ENCODE measurements around the gene ALOX5AP. TPM values are rescaled to one million over a fixed set of nuclear protein-coding genes. Genes with fewer than 3 reads are reported as not detected.

Gene ALOX5AP
- total and polyA plus RNA-seq, 4 donors = 17.9 to 753 (median 111) TPM

- H3K9me3 ChIP-seq (ENCODE audit: control insufficient read depth in 4 of 4, insufficient read depth in 3 of 4, low read length in 3 of 4) = no peaks in the 10 kb centered on the region
- DNase-seq (no peak), ATAC-seq (ENCODE audit: insufficient read depth, low FRiP score) (no peak)
- H3K4me1 ChIP-seq (ENCODE audit: control insufficient read depth in 5 of 5, insufficient read depth in 5 of 5, low read length in 5 of 5) = peaks cover 0 to 30% (median 7%) of the 10 kb centered on the region in 5 donors
- WGBS, 2 donors = 87 to 90% methylated on average over 4 of the region's 4 CpGs
- TF ChIP-seq, protein P1, sequence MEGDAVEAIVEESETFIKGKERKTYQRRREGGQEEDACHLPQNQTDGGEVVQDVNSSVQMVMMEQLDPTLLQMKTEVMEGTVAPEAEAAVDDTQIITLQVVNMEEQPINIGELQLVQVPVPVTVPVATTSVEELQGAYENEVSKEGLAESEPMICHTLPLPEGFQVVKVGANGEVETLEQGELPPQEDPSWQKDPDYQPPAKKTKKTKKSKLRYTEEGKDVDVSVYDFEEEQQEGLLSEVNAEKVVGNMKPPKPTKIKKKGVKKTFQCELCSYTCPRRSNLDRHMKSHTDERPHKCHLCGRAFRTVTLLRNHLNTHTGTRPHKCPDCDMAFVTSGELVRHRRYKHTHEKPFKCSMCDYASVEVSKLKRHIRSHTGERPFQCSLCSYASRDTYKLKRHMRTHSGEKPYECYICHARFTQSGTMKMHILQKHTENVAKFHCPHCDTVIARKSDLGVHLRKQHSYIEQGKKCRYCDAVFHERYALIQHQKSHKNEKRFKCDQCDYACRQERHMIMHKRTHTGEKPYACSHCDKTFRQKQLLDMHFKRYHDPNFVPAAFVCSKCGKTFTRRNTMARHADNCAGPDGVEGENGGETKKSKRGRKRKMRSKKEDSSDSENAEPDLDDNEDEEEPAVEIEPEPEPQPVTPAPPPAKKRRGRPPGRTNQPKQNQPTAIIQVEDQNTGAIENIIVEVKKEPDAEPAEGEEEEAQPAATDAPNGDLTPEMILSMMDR (IDR thresholded peaks at IDR 0.05; ENCODE audit: control extremely low read depth, extremely low read depth) = no peak
- H3K9ac ChIP-seq (ENCODE audit: insufficient read depth in 1 of 2, low read length in 2 of 2) = no peak overlapping the region
- peaks cover 0 to 2% (median 0%) of the 10 kb centered on the region in 3 donors for H3K27me3 ChIP-seq (ENCODE audit: control insufficient read depth in 3 of 3, insufficient read depth in 3 of 3, low read length in 2 of 3)
- H3K27ac ChIP-seq (ENCODE audit: low read depth in 1 of 2, low read length in 1 of 2) = no peak overlapping the region
- H3K4me3 ChIP-seq = no peak overlapping the region
- no peaks in the 10 kb centered on the region for H3K36me3 ChIP-seq (ENCODE audit: control insufficient read depth in 4 of 4, insufficient read depth in 4 of 4, low read length in 4 of 4)
These were observed 20.0 kb upstream of the ALOX5AP start for GRCh38 chr13:30715372-30715756.

- H3K4me3 ChIP-seq = no peak overlapping the region
- peaks cover 0 to 2% (median 0%) of the 10 kb centered on the region in 3 donors for H3K27me3 ChIP-seq (ENCODE audit: control insufficient read depth in 3 of 3, insufficient read depth in 3 of 3, low read length in 2 of 3)
- no peak overlapping the region for H3K27ac ChIP-seq (ENCODE audit: low read depth in 1 of 2, low read length in 1 of 2)
- ATAC-seq (ENCODE audit: insufficient read depth, low FRiP score) (no peak), DNase-seq (peak; percentile 93 to 98 (median 96))
- peaks cover 0 to 35% (median 7%) of the 10 kb centered on the region in 5 donors for H3K4me1 ChIP-seq (ENCODE audit: control insufficient read depth in 5 of 5, insufficient read depth in 5 of 5, low read length in 5 of 5)
- H3K9ac ChIP-seq (ENCODE audit: insufficient read depth in 1 of 2, low read length in 2 of 2) = no peak overlapping the region
- WGBS, 2 donors = 64 to 75% methylated on average over 4 of the region's 4 CpGs
- H3K9me3 ChIP-seq (ENCODE audit: control insufficient read depth in 4 of 4, insufficient read depth in 3 of 4, low read length in 3 of 4) = no peaks in the 10 kb centered on the region
- no peaks in the 10 kb centered on the region for H3K36me3 ChIP-seq (ENCODE audit: control insufficient read depth in 4 of 4, insufficient read depth in 4 of 4, low read length in 4 of 4)
- TF ChIP-seq, protein P1 (IDR thresholded peaks at IDR 0.05; ENCODE audit: control extremely low read depth, extremely low read depth) = no peak
These were observed 19.5 kb upstream of the ALOX5AP start for GRCh38 chr13:30715837-30716236.

- Histone ChIP-seq H3K27me3 (ENCODE audit: control insufficient read depth in 3 of 3, insufficient read depth in 3 of 3, low read length in 2 of 3) (no peaks in the 10 kb centered on the region), H3K9me3 (ENCODE audit: control insufficient read depth in 4 of 4, insufficient read depth in 3 of 4, low read length in 3 of 4) (no peaks in the 10 kb centered on the region), H3K4me1 (ENCODE audit: control insufficient read depth in 5 of 5, insufficient read depth in 5 of 5, low read length in 5 of 5) (peaks cover 0 to 49% (median 4%) of the 10 kb centered on the region in 5 donors), H3K36me3 (ENCODE audit: control insufficient read depth in 4 of 4, insufficient read depth in 4 of 4, low read length in 4 of 4) (no peaks in the 10 kb centered on the region), H3K4me3 (no peak overlapping the region), H3K9ac (ENCODE audit: insufficient read depth in 1 of 2, low read length in 2 of 2) (no peak overlapping the region), H3K27ac (ENCODE audit: low read depth in 1 of 2, low read length in 1 of 2) (no peak overlapping the region)
- DNase-seq (no peak), ATAC-seq (ENCODE audit: insufficient read depth, low FRiP score) (no peak)
- WGBS, 2 donors = 66 to 79% methylated on average over 9 of the region's 9 CpGs
- TF ChIP-seq, protein P1 (IDR thresholded peaks at IDR 0.05; ENCODE audit: control extremely low read depth, extremely low read depth) = no peak
These were observed 16.4 kb upstream of the ALOX5AP start for GRCh38 chr13:30718661-30719524.

All from lung (tissue), 12 donors.